Measurements from ENCODE around the gene LRRC36. TPM values are rescaled to one million over a fixed set of nuclear protein-coding genes. Genes with fewer than 3 reads are reported as not detected.

The LRRC36 gene
- total RNA-seq, 4 donors from 2014 or later = 0.46 to 2.8 TPM; not detected in 2

DNA sequence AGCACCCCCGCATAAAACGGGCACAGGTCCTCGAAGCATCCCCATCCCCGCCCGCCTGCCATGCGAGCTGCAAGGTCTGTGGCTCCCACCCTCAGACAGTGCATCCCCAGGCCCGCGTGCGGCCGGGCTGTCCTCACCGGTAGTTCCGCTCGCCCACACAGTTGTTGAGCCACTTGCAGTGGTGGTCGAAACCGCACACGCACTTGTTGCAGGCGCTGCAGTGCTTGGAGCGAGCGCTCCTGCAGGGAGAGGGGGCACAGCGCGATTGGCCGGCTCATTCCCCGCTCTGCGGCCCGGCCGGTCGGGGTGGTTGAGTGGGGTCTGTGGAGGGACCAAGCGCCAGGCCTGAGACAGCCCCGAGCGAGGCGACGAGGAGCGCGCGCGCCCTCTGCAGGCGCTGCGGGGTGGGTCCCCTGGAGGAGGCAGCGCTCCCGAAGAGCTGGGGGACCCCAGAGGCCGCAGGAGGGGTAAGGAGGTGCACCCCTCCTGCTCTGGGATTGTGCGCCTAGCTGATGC lies 72.7 kb downstream of the LRRC36 start:
- peak overlapping the region in 1 of 2 donors; percentile 7 for H3K27ac ChIP-seq
- DNase-seq = peak in 1 of 2 donors; percentile 56
- peak overlapping the region in 1 of 2 donors; percentile 15 for H3K4me3 ChIP-seq
- no peaks in the 10 kb centered on the region for H3K36me3 ChIP-seq
- intact Hi-C loops (cut with DNase I; ENCODE audit: low total_unique reads) = no loop called here
- no peaks in the 10 kb centered on the region for H3K9me3 ChIP-seq
- H3K27me3 ChIP-seq = no peaks in the 10 kb centered on the region
- TF ChIP-seq, protein P1, sequence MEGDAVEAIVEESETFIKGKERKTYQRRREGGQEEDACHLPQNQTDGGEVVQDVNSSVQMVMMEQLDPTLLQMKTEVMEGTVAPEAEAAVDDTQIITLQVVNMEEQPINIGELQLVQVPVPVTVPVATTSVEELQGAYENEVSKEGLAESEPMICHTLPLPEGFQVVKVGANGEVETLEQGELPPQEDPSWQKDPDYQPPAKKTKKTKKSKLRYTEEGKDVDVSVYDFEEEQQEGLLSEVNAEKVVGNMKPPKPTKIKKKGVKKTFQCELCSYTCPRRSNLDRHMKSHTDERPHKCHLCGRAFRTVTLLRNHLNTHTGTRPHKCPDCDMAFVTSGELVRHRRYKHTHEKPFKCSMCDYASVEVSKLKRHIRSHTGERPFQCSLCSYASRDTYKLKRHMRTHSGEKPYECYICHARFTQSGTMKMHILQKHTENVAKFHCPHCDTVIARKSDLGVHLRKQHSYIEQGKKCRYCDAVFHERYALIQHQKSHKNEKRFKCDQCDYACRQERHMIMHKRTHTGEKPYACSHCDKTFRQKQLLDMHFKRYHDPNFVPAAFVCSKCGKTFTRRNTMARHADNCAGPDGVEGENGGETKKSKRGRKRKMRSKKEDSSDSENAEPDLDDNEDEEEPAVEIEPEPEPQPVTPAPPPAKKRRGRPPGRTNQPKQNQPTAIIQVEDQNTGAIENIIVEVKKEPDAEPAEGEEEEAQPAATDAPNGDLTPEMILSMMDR (IDR thresholded peaks at IDR 0.05) = peak; percentile 66 to 74 (median 70)
- TF ChIP-seq POLR2A (IDR thresholded peaks at IDR 0.05) = no peak
- H3K4me1 ChIP-seq = peaks cover 0 to 17% of the 10 kb centered on the region in 2 donors

DNA sequence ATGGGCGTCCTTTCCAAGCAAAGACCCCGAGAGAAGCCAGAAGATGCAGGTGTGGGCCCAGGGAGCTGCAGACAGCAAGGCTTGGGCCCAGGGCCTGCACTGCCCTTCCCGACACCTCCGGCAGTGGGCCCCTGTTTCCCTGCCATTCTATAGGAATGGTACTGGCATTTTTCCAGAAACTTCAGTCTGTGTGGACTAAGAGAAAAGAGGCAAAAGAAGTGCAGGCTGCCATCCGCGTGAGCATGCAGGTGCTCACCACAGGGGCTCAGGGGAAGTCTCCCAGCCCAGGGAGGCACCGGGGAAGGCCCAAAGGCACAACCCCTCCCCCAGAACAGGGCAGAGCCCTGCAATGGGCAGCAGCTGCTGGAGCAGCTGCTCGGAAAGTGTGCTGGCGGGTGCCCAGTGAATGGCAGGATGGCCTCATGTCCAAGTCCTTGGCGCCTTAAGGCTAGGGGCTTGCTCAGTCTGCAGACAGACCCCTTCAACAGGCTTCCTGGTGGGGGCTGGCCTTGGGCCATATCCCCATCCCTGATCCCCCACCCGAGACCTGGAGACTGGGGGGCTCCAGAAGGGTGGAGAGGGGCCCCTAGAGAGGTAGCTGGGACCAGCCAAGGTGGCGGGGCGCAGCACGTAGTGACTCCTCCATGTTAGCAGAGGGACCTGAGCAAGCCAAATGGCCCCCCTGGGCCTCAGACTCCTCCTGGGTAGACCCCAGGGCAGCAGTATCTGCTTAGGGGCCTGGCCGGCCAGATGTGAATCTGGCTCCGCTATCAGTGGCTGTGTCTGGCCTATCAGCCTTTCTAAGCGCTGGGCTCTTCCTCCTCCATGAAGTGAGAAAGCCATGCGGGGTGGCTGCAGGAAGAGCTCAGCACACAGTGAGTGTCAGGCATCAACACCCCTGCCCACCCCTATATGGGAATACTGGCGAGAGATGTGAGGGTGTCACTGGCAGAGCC lies 73.4 kb downstream of the LRRC36 start:
- Histone ChIP-seq H3K4me3 (no peak overlapping the region), H3K9me3 (no peaks in the 10 kb centered on the region), H3K4me1 (peaks cover 0 to 17% of the 10 kb centered on the region in 2 donors), H3K36me3 (no peaks in the 10 kb centered on the region), H3K27ac (no peak overlapping the region), H3K27me3 (no peaks in the 10 kb centered on the region)
- no peak for TF ChIP-seq POLR2A (IDR thresholded peaks at IDR 0.05)
- TF ChIP-seq, protein P1 (IDR thresholded peaks at IDR 0.05) = no peak
- no peak for DNase-seq
- intact Hi-C loops (cut with DNase I; ENCODE audit: low total_unique reads) = no loop called here

DNA sequence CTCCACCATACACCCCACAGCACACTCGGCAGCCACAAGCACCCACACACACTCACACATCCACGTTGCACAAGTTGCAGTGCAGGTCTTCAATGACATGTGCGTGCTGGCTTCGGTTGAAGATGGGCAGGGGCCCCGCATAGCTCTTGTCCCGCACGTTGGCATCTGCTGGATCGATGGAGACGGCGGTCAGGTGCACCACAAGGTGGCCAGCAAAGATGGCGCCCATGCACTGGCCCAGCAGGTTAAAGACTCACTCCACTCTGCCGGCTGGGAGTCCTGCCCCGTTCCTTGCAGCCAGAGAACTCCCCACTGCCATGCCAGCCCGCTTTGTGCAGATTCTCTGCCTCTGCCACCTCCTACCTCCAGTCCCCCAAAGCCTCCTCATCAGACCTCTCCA lies 74.3 kb downstream of the LRRC36 start:
- H3K4me1 ChIP-seq = peaks cover 0 to 15% of the 10 kb centered on the region in 2 donors
- DNase-seq = no peak
- intact Hi-C loops (cut with DNase I; ENCODE audit: low total_unique reads) = no loop called here

DNA sequence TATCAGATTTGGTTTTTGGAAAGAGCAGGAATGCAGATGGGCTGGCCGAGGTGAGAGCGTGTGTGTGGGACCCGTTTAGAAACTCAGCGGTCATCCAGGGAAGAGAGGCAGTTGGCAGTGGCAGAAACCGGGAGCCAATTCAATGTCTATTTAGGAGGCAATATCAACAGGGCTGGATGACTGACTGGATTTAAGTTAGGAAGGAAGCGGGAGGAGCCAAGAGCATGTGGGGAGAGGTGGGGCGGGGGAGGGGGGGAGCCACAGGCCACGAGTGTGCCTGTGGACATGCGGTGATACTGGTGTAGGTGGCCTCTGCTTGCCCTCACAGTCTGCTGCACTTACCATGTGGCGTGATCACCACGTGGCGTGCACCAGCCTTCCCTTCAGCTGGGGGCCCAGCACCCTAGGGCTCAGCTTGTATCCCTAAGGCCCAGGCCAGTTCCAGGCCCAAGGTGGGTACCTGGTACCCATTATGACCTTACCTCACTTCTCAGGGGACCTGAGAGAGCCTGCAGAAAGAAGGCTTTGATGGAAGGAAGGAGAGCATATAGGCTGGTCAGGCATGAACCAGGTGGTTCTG lies 77.5 kb downstream of the LRRC36 start:
- no peak overlapping the region for H3K4me3 ChIP-seq
- DNase-seq = no peak
- no peaks in the 10 kb centered on the region for H3K4me1 ChIP-seq
- H3K36me3 ChIP-seq = no peaks in the 10 kb centered on the region
- H3K27ac ChIP-seq = no peak overlapping the region
- TF ChIP-seq POLR2A (IDR thresholded peaks at IDR 0.05) = no peak
- TF ChIP-seq, protein P1 (IDR thresholded peaks at IDR 0.05) = no peak
- no peaks in the 10 kb centered on the region for H3K27me3 ChIP-seq
- H3K9me3 ChIP-seq = no peaks in the 10 kb centered on the region
- intact Hi-C loops (cut with DNase I; ENCODE audit: low total_unique reads) = no loop called here

More for the DNA sequence above, 74.3 kb downstream of the LRRC36 start:
- TF ChIP-seq POLR2A (IDR thresholded peaks at IDR 0.05) = no peak
- TF ChIP-seq, protein P1 (IDR thresholded peaks at IDR 0.05) = no peak
- no peaks in the 10 kb centered on the region for H3K36me3 ChIP-seq
- no peak overlapping the region for H3K27ac ChIP-seq
- H3K9me3 ChIP-seq = no peaks in the 10 kb centered on the region
- H3K27me3 ChIP-seq = no peaks in the 10 kb centered on the region
- no peak overlapping the region for H3K4me3 ChIP-seq
